PFSK-1 (cell line): Measurements from ENCODE around the gene DISC1. TPM values are rescaled to one million over a fixed set of nuclear protein-coding genes. Genes with fewer than 3 reads are reported as not detected.

Source experiments
- FOXP2 ChIP-seq: optimal IDR thresholded peaks from 2 replicates; pipeline ENCODE3; 2011; ENCODE audit warnings: borderline replicate concordance, control low read depth, inconsistent platforms; ENCODE audit not compliant: insufficient read depth; ENCODE audit errors: extremely low read length, extremely low read depth
- POLR2AphosphoS5 ChIP-seq: IDR thresholded peaks from 2 replicates; pipeline ENCODE4 v1.6.1; 2012; ENCODE audit warnings: low read depth, mild to moderate bottlenecking, control low read depth, low read length, moderate library complexity
- REST ChIP-seq, 2 experiments: IDR thresholded peaks; 2 replicates each; pipeline versions ENCODE4 v1.6.1 to v1.8.0; 2011 to 2012; ENCODE audit warnings: low read depth in 2 of 2, low read length in 2 of 2, control low read depth in 1 of 2, inconsistent platforms in 1 of 2, mild to moderate bottlenecking in 1 of 2, moderate library complexity in 1 of 2; ENCODE audit not compliant: insufficient read depth in 1 of 2
- SIN3A ChIP-seq: IDR thresholded peaks from 2 replicates; pipeline ENCODE4 v1.6.1; 2012; ENCODE audit warnings: mild to moderate bottlenecking, low read length, moderate library complexity, borderline replicate concordance; ENCODE audit not compliant: insufficient read depth
- TAF1 ChIP-seq: IDR thresholded peaks from 2 replicates; pipeline ENCODE4 v1.6.1; 2012; ENCODE audit warnings: low read length, control low read depth, borderline replicate concordance; ENCODE audit not compliant: insufficient read depth
- polyA plus RNA-seq: library from polyadenylated mRNA; unstranded; fragments of >200 nt; gene quantifications from one replicate; pipeline ENCODE4 v1.2.1, GENCODE V29; 2012; ENCODE audit warnings: low read depth, missing spikeins; ENCODE audit not compliant: insufficient read length

Gene DISC1
- 2.3 TPM for polyA plus RNA-seq

GRCh38 chr1:231626535-231626950 is at the start of gene DISC1:
TSS of gene DISC1 (plus strand) at chr1:231626790. CDS start at chr1:231626868, 78 bp downstream.
- TF ChIP-seq TAF1 (0 out of 2 replicates have a peak, but pooled peaks have one; percentile 53), FOXP2 (peak; percentile 98), REST (IDR thresholded peaks at IDR 0.05; ENCODE audit: insufficient read depth in 1 of 2, low read depth in 2 of 2, low read length in 2 of 2) (no peak), POLR2AphosphoS5 (peak; percentile 52), SIN3A (peak; percentile 77; the same call in 1 of the 2 replicates)

GRCh38 chr1:231576804-231577718 is 49.5 kb upstream of the DISC1 start:
- no peak for TF ChIP-seq POLR2AphosphoS5
- TF ChIP-seq TAF1: no peak
- TF ChIP-seq SIN3A: no peak
- no peak for TF ChIP-seq FOXP2
- TF ChIP-seq REST (IDR thresholded peaks at IDR 0.05; ENCODE audit: insufficient read depth in 1 of 2, low read depth in 2 of 2, low read length in 2 of 2): no peak

GRCh38 chr1:231580874-231581273 is 45.7 kb upstream of the DISC1 start:
- TF ChIP-seq TAF1 (no peak), SIN3A (no peak), POLR2AphosphoS5 (no peak), REST (IDR thresholded peaks at IDR 0.05; ENCODE audit: insufficient read depth in 1 of 2, low read depth in 2 of 2, low read length in 2 of 2) (no peak)

- no peak for TF ChIP-seq POLR2AphosphoS5
- TF ChIP-seq SIN3A: no peak
- TF ChIP-seq REST (IDR thresholded peaks at IDR 0.05; ENCODE audit: insufficient read depth in 1 of 2, low read depth in 2 of 2, low read length in 2 of 2): no peak
- no peak for TF ChIP-seq TAF1
- TF ChIP-seq FOXP2: no peak
These were observed 44.7 kb upstream of the DISC1 start for GRCh38 chr1:231581859-231582258.
